GM21381 (cell line): ENCODE results near the gene SIGLEC5.

ENCODE experiments used
- ATAC-seq: cut with Tn5 transposase; IDR thresholded peaks from one replicate; pipeline ENCODE4 v1.9.1; 2021; ENCODE audit warnings: mild to moderate bottlenecking, moderate library complexity; ENCODE audit not compliant: unreplicated experiment

Gene SIGLEC5

DNA sequence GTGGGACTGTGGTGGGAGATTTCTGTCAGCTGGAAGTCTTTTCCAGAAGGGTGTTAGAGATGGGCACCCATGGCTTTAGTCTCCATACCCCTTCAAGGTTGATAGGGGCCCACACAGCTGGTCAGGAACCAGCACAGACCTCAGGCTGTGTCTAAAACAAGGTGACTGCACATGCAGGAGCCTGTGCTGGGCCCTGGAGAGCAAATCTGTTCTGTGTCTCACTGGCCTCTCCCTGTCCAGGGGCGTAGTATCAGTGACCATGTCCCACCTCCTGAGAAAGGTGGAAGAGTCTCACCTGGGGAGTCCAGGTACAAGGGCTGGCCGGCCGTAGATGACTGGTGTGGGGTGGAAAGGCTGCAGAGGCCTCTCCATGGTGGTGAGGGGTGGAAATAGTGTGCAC, 39.8 kb downstream of the SIGLEC5 start:
- no peak for ATAC-seq

DNA sequence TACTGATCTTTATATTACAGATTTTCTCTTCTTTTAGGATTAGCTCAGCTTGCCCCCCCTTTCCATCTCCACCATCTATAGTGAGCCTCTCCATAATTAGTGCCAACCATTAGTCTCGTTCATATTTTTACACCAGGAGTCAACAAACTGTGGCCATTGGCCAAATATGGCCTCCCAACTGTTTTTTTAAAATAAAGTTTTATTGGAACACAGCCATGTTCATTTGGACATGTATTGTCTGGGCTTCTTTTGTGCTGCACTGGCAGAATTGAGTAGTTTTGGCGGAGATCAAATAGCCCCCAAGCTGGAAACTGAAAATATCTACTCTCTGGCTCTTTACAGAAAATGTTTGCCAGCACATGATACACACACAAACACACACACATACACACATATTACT, 40.7 kb downstream of the SIGLEC5 start:
- ATAC-seq = no peak

DNA sequence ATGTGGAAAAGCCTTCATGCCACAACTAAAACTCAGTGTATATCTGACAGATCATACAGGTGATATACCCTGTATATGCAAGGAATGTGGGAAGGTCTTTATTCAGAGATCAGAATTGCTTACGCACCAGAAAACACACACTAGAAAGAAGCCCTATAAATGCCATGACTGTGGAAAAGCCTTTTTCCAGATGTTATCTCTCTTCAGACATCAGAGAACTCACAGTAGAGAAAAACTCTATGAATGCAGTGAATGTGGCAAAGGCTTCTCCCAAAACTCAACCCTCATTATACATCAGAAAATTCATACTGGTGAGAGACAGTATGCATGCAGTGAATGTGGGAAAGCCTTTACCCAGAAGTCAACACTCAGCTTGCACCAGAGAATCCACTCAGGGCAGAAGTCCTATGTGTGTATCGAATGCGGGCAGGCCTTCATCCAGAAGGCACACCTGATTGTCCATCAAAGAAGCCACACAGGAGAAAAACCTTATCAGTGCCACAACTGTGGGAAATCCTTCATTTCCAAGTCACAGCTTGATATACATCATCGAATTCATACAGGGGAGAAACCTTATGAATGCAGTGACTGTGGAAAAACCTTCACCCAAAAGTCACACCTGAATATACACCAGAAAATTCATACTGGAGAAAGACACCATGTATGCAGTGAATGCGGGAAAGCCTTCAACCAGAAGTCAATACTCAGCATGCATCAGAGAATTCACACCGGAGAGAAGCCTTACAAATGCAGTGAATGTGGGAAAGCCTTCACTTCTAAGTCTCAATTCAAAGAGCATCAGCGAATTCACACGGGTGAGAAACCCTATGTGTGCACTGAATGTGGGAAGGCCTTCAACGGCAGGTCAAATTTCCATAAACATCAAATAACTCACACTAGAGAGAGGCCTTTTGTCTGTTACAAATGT, 42.7 kb downstream of the SIGLEC5 start:
- ATAC-seq = no peak

DNA sequence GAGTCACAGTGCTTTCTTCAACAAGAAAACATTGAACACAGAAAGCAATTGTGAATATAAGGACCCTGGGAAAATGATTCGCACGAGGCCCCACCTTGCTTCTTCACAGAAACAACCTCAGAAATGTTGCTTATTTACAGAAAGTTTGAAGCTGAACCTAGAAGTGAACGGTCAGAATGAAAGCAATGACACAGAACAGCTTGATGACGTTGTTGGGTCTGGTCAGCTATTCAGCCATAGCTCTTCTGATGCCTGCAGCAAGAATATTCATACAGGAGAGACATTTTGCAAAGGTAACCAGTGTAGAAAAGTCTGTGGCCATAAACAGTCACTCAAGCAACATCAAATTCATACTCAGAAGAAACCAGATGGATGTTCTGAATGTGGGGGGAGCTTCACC, 43.4 kb downstream of the SIGLEC5 start:
- ATAC-seq = no peak

DNA sequence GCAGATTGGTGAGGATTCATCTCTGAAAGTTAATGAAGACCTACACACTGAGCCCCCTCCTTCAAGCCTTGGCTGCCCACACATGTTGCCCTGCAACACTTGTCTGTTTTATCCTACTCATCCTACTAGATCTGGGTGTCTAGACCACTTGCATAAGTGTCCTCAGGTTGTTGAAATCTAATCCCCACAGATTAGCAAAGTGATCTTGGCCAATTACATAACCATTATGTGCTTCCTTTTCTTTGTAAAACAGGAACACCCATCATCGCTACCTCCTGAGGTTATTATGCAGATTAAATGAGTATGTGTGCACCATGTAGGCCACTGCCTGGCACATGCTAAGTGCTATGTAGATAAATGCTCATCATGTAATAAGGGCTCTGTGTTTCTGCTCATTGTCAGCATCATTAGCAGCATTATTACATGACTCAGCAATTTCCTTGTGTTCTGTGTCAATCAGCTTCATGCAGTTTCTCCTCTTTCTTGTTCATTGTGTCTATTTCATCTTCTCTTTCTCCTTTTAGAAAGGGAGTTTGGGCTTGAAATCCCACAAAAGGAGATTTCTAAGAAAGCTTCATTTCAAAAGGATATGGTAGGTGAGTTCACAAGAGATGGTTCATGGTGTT, 44.0 kb downstream of the SIGLEC5 start:
- ATAC-seq = no peak

DNA sequence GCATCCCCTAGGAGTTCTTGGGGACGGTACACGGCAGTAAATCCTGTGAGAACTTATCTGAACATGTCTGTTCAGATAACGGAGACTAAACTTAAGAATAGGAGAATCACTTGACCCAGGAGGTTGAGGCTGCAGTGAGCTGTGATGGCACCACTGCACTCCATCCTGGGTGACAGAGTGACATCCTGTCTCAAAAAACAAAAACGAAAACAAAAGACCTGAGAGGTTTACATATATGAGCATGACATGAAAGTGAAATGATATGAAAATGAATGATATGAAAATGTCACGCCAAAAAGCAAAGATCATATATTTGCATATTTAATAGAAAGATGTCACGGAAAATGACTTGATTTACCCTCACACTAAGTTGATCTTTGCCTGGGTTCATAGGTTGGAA, 53.4 kb downstream of the SIGLEC5 start:
- no peak for ATAC-seq

DNA sequence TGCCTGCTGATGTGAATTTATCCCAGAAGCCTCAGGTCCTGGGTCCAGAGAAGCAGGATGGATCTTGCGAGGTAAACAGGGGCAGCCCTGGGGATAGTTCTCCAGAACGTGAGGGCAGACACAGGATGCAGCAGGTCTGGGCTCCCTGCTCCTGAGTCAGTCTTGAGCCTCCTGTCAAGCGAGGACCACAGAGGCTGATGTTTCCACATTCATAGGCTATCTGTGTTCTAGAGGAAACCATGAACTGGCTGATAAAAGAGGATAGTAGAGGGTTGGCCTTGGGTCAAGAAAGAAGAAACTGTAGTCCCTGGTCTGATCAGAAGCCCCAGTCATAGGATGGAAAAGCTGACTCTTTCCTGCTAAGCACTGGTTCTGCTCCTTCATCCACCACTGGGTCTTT, 56.9 kb downstream of the SIGLEC5 start:
- ATAC-seq = no peak

DNA sequence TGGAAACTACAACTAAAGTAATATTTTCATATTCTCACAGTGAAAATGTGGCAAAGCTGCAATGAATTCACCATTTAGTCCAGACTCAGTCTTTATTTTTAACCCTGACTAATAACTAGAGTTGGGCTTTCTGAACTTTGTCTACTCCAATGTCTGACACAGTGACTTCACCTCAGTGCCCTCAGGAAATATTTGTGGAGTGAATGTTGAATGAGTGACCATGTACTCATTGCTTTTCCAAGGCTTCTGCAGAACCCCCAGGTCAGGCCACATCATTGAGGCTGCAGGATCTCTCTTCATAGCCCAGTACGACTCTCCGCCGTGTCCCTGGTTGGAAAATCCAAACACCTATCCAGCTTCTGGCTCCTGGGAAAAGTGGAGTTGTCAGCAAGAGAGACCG, 57.3 kb downstream of the SIGLEC5 start:
- no peak for ATAC-seq

DNA sequence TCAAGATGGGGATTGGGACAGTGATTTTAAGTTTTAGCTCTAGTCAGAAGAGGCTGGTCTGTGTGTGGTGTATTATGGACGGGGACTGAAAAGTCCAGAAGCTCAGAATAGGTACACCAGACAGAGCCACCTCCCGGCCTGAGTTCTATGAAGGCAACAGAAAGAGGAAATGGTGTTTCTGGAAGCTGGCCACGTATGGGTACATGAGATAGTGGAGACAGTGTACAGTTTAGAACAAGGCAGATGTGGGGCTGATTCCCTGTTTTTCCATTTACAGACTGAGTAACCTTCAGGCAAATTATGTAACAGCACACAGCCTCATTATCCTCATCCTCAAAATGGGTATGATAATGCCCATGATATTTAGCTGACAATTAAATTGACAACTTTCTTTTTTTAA, 57.8 kb downstream of the SIGLEC5 start:
- ATAC-seq = no peak

DNA sequence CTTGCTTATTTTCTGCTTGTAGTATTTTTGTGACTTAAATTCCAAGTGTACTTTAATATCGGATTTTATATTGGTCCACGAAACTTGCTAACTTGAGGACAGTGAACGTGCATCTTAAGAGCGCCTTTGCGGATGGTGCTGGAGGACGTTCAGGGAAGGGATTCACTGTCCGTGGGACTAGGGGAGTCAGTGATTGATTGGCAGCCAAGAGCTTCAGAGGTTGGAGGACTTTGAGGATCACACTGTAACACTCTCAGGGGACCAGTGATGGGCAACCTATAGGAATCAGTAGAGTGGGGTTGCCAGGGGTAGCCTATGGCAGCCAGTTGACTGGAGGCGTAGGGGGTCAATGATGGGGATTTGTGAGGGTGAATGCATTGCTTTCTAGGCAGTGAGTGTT, 58.6 kb downstream of the SIGLEC5 start:
- ATAC-seq = no peak

DNA sequence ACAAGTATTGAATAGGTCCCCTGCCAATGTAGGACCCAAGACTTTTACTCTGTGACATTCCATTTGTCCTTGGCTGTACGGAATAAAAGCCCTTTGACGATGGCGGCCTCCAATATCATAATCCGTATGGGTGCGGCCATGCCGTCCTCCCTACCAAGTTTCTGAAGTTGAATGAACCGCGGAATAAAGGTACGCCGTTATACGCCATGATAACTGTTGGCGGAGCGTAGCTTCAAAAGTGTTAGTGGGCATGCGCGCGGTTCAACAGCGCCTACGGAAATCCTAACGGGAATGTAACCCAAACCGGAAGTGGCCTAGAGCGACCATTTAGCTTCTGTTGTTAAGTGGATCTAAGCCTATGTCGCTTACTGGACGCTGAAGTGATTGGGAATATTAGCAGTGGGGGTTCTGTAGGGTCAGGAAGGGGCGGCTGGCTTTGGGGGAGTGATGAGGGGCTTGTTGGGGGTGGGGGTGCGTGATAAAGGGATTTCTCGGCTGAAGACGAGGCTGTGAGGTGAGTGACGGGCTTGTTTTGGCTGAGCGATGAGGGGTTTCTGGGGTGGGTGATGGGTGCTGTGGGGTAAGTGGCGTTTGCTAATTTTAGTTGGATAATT, 59.1 kb downstream of the SIGLEC5 start, which contains the start of gene ZNF175:
Gene ZNF175, plus strand, starts transcription at position 322 of the 614 bp plus-strand sequence. CDS start 2,047 bp downstream, outside the sequence.
- peak; percentile 92 for ATAC-seq

DNA sequence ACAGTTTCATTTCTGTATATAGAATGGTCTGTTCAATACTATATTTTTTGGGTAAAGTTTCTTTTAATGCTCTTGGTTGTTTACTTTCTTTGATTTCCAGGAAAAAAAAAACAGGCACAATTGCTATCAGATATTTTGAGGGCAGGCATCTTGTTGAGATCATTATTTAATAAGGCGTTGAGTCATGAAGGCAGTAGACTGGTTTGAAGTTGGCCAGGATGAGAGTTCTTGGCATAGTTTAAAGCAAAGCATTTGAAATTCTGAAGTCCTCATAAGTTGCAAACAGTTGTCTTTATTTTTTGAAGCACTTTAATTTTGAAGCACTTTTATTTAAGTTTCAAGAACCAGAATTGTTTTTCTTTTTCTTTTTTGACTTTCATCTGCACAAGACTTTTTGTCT, 61.7 kb downstream of the SIGLEC5 start:
- no peak for ATAC-seq

DNA sequence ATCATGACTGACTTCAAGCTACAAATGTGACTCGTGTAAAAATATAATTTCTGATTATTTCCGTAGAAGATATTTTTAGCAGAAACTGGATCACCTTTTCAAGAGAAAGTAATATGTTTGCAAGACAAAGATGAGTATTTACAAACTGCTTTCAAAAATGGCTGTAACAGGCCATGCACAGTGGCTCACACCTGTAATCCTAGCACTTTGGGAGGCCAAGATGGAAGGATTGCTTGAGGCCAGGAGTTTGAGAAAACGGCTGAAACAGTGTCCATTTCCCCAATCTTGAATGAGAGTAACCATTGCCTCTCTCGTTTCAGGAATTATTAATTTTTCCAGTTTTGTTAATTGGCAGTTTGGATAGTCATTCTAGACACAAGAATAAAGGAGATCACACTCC, 62.6 kb downstream of the SIGLEC5 start:
- no peak for ATAC-seq

DNA sequence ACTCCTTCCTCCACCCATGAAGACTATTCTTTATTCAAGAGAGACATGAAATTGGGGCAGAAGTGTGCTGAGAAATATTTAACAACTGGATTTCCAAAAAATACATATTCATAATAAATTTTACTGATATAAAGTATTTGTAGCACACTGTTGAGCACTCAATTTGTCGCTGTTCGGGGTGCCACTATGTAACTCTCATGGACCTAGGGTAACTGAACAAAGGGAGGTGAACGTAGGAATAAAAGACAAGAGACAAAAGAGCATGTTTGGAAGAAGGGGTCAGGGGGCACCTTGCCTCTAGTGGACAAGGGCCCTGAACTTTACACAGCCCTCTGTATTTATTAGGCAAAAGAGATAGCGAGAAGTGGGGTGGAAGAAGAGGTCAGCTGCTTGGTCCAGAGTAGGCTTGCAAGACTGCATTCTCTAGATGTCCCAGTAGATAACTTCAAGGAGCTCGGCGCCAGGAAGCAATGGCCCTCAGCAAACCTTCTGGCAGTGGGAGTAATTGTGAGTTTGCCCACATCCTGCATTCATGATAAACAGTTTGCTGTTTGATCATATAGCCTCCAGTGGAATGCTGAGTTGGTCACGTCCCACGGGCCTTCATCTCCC, 63.6 kb downstream of the SIGLEC5 start:
- no peak for ATAC-seq

DNA sequence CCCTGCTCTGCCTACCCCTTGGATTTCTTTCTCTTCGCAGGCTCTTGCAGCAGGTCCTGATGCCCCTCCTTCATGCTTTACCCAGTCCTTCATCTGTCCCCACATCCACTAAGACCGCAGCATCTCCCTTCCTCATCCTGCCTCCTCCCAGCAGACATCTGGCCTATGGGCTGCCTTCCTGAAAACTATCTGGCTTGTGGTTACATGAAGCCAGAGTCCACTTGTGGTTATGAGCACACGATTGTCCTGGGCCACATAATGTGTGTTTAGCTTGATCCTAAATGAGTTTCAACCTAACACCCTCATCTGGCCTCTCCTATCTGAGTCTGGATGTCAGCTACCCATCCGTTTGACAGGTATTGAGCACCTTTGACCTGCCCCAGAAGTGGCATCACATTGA, 64.6 kb downstream of the SIGLEC5 start:
- no peak for ATAC-seq

DNA sequence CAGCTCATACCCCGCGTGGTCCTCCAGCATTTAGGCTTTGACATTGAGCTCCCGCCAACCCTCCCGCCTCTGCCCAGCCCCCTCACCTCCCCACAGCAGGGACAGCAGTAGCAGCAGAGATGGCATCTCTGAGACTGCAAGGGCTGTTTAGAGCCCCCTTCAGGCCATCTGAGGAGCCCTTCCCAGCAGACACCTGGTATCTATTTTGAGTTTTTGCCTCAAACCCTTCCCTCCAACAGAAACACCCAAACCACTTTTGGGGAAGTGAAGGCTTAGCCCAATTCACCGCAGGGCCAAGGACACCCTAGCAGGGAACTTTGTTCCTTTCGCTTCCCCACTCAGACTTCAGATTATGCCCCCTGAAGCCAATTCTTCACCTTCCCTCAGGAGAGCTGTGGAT, 65.4 kb downstream of the SIGLEC5 start:
- no peak for ATAC-seq
